HG03045 (cell line): ENCODE results near the gene SLC35F6.

ENCODE experiments used
- ATAC-seq: cut with Tn5 transposase; IDR thresholded peaks from one replicate; pipeline ENCODE4 v1.9.1; 2021; ENCODE audit warnings: mild to moderate bottlenecking, moderate library complexity; ENCODE audit not compliant: unreplicated experiment

The SLC35F6 gene

GRCh38 chr2:26764078-26764887 lies at the start of gene SLC35F6:
TSS of gene SLC35F6 (plus strand) at chr2:26764284. CDS start at chr2:26764350, 66 bp downstream.
- ATAC-seq: peak; percentile 84

- no peak for ATAC-seq
Observed at GRCh38 chr2:26715528-26716270, 48.4 kb upstream of the SLC35F6 start.

GRCh38 chr2:26716340-26716739 lies 47.7 kb upstream of the SLC35F6 start:
- ATAC-seq: no peak

- no peak for ATAC-seq
Observed at GRCh38 chr2:26716769-26717168, 47.3 kb upstream of the SLC35F6 start.

GRCh38 chr2:26717362-26717761 lies 46.7 kb upstream of the SLC35F6 start:
- no peak for ATAC-seq

GRCh38 chr2:26718949-26719686 lies 45.0 kb upstream of the SLC35F6 start:
- no peak for ATAC-seq

- no peak for ATAC-seq
Observed at GRCh38 chr2:26720322-26721114, 43.6 kb upstream of the SLC35F6 start.

GRCh38 chr2:26721115-26722032 lies 42.7 kb upstream of the SLC35F6 start:
- no peak for ATAC-seq

GRCh38 chr2:26722328-26722727 lies 41.8 kb upstream of the SLC35F6 start:
- ATAC-seq: no peak

GRCh38 chr2:26722911-26723310 lies 41.2 kb upstream of the SLC35F6 start:
- no peak for ATAC-seq

GRCh38 chr2:26723475-26723874 lies 40.6 kb upstream of the SLC35F6 start:
- ATAC-seq: no peak

GRCh38 chr2:26723991-26724750 lies 39.9 kb upstream of the SLC35F6 start:
- no peak for ATAC-seq

- ATAC-seq: no peak
Observed at GRCh38 chr2:26724784-26725520, 39.1 kb upstream of the SLC35F6 start.

GRCh38 chr2:26725521-26725820 lies 38.6 kb upstream of the SLC35F6 start:
- no peak for ATAC-seq

- ATAC-seq: no peak
Observed at GRCh38 chr2:26726228-26726627, 37.9 kb upstream of the SLC35F6 start.

- ATAC-seq: no peak
Observed at GRCh38 chr2:26727641-26728561, 36.2 kb upstream of the SLC35F6 start.

GRCh38 chr2:26729311-26729710 lies 34.8 kb upstream of the SLC35F6 start:
- no peak for ATAC-seq
